ENCODE data around the gene NPFF.

Gene NPFF

GRCh38 chr12:53472056-53472582 lies 35.2 kb downstream of the NPFF start:
- DNase-seq = no peak

- DNase-seq = no peak
Measured at GRCh38 chr12:53468282-53468681, 39.0 kb downstream of the NPFF start.

- no peak for DNase-seq
Measured at GRCh38 chr12:53467880-53468279, 39.4 kb downstream of the NPFF start.

GRCh38 chr12:53467082-53467481 lies 40.2 kb downstream of the NPFF start:
- no peak for DNase-seq

GRCh38 chr12:53466640-53467039 lies 40.6 kb downstream of the NPFF start:
- no peak for DNase-seq

GRCh38 chr12:53465679-53466078 lies 41.6 kb downstream of the NPFF start:
- no peak for DNase-seq

- no peak for DNase-seq
Measured at GRCh38 chr12:53464685-53465418, 42.4 kb downstream of the NPFF start.

GRCh38 chr12:53463802-53464560 lies 43.3 kb downstream of the NPFF start:
- no peak for DNase-seq

- DNase-seq = no peak
Measured at GRCh38 chr12:53462935-53463334, 44.3 kb downstream of the NPFF start.

GRCh38 chr12:53461591-53461990 lies 45.7 kb downstream of the NPFF start:
- no peak for DNase-seq

GRCh38 chr12:53461059-53461458 lies 46.2 kb downstream of the NPFF start:
- DNase-seq = no peak

GRCh38 chr12:53459097-53459496 lies 48.2 kb downstream of the NPFF start:
- no peak for DNase-seq
